HG02588 (cell line): Measurements from ENCODE around the gene PPM1H.

Experiments
- ATAC-seq: cut with Tn5 transposase; IDR thresholded peaks from one replicate; pipeline ENCODE4 v1.9.1; 2021; ENCODE audit warnings: mild to moderate bottlenecking, moderate library complexity; ENCODE audit not compliant: unreplicated experiment

PPM1H gene

DNA sequence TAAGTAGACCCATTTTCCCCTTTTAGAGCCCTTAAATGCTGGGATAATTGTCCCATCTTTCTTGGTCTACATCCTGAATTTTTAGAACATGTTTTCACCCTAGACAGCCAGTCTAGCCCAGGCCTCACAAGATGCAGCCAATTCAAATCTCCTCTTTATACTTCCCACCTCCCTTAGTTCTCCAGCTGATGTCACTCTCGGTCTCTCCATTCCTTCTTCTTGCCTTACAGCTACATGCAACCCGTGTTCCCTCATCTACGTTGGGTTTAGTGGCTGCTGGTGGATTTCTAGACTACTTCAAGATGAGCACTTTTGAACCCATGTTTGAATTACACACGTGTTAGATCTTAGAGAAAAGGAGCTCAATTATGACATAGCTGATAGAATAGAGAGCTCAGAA is 132.0 kb downstream of the PPM1H start:
- no peak for ATAC-seq

DNA sequence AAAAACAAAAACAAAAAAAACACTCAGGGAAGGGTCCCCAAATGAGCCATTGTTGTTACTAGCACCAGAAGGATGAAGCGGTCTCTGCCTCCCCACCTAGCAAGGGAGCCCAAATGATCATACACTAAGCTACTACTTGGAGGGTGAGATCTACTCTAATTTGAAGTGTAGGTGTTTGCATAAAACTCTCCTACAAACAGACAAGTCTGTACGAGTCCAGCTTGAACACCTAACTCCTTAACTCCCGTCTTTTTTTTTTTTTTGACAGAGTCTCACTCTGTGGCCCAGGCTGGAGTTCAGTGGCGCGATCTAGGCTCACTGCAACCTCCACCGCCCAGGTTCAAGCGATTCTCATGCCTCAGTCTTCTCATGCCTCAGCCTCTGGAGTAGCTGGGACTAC is 132.6 kb downstream of the PPM1H start:
- ATAC-seq = no peak

DNA sequence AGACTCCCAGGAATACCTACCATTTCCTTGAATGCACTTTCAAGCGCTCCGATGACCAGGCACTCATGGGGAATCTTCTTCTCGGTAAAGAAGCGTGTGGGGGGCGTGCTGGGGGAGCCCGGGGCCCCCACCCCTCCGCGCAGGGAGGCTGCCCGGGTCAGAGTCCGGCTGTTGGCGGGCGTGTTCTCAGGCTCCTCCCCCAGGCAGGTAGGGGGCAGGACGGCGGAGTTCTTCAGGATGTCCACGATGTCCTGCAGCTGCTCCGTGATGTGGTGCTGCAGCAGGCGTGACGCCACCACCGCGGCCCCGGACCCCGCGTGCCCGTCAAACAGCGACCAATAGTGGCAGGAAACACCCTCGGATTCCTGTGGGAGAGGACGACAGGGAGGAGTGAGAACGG is 133.2 kb downstream of the PPM1H start:
- ATAC-seq = no peak

DNA sequence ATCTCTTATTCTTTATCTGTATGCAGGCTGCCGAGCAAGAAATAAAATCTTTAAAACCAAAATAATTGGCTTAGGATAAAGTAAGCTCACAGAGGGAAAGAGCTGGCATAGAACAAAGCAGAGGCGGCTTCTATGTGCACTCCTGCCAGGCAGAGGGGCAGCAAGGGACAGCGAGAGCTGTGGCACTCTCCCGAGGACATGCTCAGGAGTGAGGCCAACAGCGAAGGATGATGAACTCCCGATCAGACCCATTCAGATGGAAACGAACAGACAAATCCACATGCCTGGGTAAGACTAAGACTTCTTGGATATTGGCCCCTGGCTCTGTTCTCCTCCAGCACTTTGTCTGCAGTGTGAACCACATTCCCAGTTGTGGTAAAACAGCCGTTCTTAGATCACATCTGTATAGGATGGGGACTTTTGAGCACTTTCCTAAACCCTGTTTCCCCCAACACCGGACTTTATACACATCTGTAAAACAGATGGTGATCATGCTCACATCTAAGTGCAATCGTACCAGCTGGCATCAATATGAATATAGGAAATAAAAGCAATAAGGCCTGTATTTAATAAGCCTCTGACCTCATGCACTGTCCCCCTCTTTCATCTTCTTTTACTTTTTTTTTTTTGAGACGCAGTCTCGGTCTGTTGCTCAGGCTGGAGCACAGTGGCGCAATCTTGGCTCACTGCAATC is 134.1 kb downstream of the PPM1H start:
- no peak for ATAC-seq

DNA sequence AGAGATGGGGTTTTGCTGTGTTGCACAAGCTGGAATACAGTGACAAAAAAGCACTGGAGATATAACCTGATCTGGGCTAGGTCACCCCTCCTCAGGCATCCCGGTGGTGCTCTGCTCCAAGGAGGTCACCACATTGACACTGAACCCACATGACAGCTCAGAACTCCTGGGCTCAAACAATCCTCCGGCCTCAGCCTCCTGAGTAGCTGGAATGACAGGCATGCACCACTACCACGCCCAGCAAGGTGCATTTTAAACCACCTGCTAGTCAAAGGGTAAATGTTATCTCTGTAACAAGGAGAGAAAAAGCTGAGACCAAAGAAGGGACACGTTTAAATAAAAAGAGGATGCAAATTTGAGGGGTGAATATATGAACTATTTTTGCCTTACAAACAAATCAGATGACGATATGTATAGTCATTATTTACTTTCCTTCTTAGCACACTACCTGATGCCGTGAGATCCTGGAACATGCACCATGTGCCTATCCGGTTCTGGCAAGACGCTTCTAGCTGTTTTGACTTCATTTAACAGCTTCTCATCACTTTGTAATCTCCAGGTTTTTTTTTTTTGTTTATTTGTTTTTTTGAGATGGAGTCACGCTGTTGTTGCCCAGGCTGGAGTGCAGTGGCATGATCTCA is 135.1 kb downstream of the PPM1H start:
- ATAC-seq = no peak

DNA sequence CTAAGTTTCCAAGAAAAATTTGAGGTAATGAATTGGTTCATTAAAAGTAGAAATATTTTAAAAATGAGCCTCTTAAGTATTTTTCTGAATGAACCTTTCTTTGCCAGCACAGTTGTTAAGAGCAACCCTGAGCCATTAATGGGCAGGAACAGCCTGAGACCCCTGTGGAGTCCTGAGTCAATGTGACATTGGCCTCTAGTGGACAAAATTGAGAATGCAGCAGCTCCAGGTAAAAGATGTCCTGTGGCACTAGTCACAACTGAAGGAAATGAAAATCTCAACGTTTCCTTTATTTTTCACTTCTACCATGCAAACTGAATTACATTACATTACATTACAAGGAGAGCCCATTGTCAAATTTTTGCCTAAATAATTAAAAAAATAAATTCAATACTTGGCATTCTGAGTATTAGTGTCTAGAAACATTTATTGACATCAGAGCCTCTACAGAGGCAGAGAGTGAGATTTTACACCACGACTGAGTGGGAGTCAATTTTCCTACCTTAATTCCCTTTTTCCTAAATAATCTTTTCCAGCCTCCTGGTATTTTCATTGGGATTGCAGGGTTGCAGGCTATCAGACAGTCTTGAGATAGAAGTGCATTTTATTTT is 135.7 kb downstream of the PPM1H start:
- peak; percentile 87 for ATAC-seq

DNA sequence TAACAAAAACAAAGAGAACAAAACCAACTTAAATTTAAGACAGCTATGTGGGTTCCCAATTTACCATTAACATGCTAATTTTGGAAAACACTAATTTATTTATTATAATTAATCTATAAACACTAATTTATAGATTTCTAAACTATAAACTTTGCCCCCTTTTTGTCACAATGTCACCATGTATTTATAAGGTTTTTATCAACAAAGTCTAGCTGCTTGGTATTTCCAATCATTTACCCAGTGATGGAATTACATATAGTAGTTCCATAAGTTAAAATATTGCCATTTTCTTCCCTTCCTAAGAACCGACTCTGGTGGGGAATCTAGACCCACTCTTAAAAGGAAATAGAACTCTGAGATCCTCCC is 140.7 kb downstream of the PPM1H start:
- ATAC-seq = no peak

DNA sequence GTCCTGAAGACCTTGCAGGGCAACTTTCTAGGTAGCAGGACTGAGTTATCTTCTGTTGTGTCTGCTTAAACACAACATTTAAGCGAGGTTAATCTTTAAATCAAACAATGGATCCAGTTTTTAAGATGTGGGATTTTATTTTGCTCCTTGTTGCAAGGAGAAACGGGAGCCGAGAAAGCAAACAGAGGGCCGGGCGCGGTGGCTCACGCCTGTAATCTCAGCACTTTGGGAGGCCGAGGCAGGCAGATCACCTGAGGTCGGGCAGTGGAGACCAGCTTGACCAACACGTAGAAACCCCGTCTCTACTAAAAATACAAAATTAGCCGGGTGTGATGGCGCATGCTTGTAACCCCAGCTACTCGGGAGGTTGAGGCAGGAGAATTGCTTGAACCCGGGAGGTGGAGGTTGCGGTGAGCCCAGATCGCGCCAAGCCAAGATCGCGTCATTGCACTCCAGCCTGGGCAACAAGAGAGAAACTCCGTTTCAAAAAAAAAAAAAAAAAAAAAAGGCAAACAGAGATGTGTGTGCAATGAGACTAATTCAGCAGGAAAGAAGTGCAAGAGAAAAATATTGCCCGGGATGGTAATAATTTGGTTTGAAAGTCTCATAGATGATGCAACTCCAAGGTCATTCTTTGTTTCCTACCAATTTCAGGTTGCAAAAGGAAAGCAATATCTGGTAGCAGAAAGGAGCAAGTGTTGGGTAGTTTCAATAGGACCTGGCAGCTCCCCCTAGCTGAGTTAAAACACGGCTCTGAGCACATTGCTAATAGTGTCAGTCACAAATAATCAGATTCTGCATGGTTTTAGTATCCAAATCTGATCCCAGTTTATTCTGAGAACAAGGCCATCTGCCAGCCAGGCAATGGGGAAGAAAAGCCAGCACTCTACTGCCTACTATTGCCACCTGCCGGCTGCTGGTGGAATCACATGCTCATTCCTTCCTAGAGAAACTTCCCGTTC is 141.4 kb downstream of the PPM1H start:
- ATAC-seq = no peak

DNA sequence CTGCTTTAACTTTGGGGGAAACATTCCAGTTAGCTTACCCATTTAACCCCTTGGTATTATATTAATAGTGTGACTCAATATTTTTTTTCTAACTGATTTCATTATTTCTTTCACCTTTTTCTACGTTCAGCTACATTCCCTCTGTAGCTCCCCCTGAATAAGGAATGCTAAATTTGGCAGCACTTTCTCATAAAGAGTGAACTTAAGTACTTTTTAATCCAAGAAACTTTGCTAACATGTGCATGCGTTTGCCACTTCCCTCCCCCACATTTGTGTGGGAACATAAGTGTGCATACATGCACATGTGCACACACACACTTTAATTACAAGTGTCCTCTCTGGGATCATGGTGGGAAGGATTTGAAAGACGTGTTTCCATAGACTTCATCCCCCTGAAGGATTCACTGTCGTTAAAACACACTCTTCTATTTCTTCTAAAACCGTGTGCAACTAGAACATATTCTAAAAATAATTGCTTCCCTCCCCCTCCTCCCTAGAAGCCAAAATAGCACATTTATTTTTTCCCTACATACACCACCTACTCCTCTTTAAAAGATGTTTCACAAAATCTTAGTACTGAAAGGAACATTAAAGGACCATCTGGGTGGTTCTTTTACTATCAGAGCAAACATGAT is 142.6 kb downstream of the PPM1H start:
- no peak for ATAC-seq

DNA sequence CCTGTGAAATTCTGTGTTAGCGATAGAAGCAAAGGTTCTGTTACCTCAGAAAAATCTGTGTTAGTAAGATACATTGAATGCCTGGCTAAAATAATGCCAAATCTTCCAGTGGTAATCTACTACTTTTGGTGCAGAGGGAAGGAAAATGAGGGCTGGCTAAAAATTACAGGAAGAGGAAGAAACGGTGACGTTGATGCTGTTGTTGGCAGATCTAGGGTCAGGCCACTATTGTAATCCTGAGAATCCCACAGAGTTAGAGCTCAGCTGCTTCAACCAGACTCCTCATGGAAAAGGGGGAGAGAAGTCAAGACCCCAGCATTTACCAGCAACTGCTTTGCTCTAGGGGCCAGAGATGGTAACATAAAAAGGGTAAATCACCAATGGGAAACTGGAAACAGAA is 145.1 kb downstream of the PPM1H start:
- no peak for ATAC-seq

DNA sequence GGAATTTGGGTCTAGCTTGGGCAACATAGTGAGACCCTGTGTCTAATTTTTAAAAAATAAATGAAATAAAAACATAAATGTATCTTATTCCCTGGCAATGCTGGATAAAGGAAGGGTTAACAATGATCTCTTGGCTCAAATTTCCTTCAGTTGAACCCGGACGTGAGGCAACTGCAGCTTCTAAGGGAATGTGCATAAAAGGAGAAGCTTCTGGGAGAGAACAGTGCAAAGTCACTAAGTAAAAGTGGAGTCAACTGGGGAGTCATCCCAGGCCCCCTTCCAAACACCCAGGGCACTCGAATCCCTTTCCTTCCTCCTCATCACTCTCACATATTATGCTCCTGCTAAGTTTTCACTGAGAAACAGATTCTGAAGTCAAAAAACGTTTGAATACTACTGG is 147.3 kb downstream of the PPM1H start:
- ATAC-seq = no peak

DNA sequence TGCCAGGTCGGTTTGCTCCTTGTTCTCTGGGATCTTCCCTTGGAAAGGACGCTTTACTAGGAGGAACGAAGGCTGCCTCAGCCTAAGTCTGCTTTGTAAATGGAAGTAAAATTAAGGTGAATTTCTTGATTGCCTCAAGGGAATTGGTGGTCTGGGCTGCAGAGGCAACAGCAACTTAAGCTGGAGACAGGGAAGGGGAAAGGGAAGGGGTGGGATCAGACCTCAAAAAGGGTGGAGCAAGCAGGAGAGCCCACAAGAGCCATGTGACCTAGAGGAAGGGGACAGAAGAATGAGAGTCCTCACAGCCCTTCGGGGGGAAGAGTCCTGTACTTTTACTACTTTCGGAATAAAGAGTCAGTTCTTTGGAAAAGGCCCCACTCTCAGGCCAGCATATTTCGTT is 147.9 kb downstream of the PPM1H start:
- no peak for ATAC-seq

DNA sequence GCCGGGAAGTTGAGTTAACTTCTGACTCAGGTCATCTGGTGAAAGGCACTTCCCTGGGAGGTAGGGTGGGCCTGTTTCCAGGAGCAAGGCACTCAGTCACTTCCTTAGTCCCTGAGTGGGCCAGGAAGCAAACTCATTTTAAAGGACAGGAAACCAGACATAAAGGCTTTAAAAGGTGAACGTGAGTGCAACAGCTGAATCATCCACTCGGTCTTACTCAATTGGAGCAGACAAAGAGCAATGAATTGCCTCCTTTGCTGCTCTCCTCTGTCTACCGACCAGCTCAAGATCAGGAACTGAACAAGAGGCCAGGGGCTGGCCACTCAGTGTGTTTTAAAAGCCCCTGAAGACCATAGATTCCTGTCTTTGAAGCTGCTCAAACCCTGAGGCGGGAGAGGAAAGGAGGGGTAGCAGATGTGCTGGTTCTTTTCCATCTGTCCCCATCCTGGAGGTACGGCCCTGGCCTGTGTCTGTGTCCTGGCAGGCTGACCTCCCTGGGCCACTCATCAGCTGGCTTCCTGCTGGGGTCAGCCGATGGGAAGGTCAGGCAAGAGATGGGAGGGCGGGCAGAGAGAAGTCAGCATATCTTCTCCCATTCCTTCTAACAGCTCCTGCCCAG is 148.9 kb downstream of the PPM1H start:
- ATAC-seq = no peak

DNA sequence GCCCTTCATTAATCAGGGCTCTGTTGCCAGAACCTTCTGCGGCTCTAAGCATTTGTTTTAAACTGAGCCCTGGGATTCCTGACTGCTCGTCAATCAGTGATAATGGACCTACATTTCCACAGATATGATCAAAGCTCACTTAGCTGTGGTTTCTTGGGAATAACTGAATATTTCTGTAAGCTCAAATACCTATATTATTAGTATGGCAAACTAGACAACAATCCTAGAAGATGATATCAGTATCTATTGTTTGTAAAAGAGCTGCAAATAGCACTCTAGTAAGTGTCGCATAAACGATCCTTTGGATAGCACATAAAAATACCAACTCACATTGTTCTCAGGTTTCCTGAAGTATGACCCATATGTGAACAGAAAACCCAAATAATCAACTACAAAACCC is 150.4 kb downstream of the PPM1H start:
- no peak for ATAC-seq

DNA sequence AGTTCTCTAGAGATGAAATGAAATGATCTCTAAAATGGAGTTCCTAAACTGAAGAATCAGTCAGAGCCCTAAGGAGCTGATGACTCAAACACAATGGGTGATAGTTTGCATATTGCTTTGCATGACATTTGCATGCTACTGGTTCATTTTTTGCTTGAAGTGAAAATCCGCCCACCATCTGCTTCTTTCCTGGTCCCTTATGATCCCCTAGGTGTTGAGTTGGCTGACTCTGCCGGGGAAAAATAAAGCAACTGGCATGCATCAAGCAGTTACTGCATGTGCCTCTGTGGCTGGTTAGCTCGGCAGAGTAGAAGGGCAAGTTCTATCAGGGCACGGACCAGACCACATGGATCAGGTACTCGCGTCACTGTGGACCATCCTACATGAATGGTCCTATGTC is 151.1 kb downstream of the PPM1H start:
- ATAC-seq = no peak

DNA sequence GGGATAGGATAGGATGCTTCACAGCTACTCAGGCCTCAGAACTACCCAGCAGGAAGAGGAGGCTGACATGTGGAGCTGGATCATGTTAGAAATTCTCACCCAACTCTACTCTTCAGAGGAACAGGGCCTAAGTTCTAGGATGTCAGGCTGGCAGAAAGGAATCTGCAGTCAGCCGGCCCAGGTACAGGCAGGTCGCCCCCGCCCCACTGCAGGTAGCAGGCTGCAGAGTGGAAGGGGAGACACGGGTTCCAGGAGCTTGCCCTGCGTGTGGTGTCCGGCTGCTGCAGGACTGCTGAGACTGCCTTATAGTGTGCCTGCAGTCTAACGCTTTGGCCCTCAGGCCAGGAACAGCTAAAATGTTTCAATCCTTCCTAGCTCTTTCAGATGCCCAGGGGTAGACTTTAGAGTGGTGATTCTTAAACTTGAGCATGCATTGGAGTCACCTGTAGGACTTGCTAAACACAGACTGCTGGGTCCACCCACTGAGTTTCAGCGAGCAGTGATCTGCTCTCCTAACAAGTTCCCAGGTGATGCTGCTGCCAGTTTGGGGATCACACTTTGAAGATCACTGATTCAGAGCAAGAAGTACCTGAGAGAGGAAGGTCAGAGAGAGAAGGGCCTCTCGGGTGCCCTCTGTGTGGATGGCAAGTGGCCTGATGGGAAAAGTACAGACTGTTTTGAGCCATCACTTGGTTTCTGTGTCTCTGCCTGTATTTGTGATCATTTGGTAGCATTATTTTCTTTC is 153.6 kb downstream of the PPM1H start:
- ATAC-seq = no peak

DNA sequence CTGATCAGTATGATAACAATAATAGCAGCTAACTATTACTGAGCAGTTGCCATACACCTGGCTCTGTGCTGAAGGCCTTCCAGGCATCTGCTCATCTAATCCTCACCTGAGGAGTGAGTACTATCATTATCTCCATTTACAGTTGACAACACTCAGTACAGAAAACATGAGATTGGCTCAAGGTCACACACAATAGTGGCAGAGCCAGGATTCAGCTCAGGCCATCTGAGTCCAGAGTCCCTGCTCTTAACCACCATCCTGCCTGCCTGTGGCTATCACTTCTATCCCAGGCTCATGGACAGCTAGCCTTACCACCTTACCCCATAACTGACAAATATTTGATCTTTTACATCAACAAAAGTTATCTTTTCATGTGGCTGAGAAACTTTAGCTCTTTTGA is 155.5 kb downstream of the PPM1H start:
- no peak for ATAC-seq

DNA sequence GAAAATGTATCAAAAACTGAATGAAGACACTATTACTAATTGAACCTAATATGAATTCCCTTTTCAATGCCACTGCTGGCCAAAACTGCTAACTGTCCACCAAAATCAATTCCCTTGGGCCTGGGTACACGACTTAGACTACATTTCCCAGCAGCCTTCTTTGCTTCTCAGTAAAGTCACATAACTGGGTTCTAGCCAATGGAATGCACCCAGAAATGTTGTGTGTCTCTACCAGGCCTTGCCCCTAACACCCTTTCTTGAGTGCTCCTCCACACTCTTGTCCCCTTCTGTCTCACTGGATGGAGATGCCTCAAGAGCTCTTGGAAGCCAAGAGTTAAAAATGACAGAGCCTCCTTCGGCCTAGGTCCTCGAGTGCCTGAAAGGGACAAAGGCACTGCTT is 156.8 kb downstream of the PPM1H start:
- ATAC-seq = no peak

DNA sequence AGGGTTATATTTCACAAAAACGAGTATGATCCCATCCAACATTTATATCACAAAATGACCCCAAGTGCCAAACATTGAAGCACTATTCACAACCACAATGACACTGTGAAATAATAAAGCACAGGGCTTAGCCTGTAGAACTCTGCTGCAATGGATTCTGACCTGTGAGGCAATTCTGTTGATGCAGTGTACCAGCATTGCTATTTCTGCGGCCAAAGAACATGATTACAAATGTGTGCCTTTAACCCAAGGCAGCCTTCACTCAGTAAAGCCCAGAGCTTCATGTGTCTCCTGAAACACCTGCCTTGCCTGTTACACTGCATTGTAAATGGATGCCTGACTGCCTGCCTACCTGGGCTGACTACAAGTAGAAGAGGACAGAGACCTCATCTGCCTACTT is 158.0 kb downstream of the PPM1H start:
- ATAC-seq = no peak

DNA sequence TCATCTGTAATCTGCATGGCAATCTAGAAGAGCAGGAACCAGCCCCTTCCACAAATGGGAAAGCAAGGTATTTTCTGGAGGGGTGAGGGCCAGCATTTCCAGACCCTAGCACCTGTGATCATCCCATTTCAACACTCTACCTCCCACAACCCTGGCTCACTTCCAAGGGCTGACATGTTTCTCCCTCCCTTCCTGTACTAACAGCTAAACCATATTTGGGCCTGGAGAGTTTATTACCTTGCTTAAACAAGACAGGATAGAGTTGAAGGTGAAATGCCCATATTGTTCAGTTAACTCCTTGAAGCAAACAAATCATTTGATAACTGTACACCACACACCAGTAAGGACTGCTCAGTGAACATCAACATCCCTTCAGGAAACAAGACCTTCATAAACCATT is 158.4 kb downstream of the PPM1H start:
- ATAC-seq = no peak
